Measurements from ENCODE around the gene OGFRL1.

GRCh38 chr6:71294121-71294523 is 5.5 kb downstream of the OGFRL1 start:
- no peak for TF ChIP-seq EZH2 (IDR thresholded peaks at IDR 0.05)
- TF ChIP-seq, protein P1, sequence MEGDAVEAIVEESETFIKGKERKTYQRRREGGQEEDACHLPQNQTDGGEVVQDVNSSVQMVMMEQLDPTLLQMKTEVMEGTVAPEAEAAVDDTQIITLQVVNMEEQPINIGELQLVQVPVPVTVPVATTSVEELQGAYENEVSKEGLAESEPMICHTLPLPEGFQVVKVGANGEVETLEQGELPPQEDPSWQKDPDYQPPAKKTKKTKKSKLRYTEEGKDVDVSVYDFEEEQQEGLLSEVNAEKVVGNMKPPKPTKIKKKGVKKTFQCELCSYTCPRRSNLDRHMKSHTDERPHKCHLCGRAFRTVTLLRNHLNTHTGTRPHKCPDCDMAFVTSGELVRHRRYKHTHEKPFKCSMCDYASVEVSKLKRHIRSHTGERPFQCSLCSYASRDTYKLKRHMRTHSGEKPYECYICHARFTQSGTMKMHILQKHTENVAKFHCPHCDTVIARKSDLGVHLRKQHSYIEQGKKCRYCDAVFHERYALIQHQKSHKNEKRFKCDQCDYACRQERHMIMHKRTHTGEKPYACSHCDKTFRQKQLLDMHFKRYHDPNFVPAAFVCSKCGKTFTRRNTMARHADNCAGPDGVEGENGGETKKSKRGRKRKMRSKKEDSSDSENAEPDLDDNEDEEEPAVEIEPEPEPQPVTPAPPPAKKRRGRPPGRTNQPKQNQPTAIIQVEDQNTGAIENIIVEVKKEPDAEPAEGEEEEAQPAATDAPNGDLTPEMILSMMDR (IDR thresholded peaks at IDR 0.05) = no peak

Measured in neural progenitor cell (in vitro differentiated cells).